ENCODE measurements around the gene ONECUT3.

Gene ONECUT3

GRCh38 chr19:1812426-1813191 is 59.3 kb downstream of the ONECUT3 start:
- peak overlapping the region; percentile 28 for H3K27ac ChIP-seq

DNA sequence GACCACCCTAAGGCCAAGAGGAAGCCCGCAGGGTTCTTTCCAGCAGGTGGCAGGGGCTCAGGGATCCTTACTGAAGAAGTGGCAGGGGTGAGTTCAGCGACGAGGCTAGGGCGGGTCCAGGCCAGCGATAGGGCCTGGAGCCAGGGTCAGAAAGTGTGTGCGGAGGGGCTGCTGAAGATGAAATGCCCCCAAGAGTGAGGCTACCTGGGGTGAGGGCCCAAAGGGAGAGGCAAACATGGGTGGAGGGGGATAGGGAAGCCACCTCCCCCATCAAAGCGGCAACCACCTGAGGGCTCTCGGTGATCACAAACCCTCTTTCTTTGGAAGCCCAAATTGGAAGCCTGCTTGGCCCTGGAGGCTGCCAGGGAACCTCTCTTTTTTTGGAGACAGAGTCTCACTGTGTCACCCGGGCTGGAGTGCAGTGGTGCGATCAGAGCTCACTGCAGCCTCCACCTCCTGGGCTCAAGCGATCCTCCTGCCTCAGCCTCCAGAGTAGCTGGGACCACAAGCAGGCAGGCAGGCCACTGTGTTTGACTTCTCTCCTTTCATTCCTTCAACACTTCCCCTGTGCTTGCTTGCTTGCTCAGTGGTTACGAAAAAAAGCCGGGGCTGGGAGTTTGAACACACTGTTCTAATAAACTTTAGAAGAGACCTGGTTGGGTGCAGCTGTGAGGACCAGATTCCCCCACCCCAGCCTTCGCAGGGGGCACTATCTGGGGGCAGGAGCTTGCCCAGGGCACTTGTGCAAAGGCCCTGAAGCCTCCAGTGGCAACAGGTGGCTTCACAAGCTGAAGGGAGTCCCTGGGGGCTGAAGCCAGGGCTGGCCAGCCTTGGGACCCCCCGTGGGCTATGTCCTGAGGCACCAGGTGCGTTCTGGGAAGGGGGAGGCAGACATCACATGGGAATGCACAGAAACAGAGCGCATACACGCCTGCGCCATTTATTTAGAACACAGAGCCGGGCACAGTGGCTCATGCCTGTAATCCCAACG is 60.2 kb downstream of the ONECUT3 start:
- peak overlapping the region; percentile 28 for H3K27ac ChIP-seq
- TF ChIP-seq CTCF (conservative IDR thresholded peaks at IDR 0.05) (no peak), ZFX (IDR thresholded peaks at IDR 0.05) (no peak)

More at GRCh38 chr19:1812426-1813191, 59.3 kb downstream of the ONECUT3 start:
- TF ChIP-seq ZFX (IDR thresholded peaks at IDR 0.05) (no peak), CTCF (conservative IDR thresholded peaks at IDR 0.05) (peak; percentile 85)

DNA sequence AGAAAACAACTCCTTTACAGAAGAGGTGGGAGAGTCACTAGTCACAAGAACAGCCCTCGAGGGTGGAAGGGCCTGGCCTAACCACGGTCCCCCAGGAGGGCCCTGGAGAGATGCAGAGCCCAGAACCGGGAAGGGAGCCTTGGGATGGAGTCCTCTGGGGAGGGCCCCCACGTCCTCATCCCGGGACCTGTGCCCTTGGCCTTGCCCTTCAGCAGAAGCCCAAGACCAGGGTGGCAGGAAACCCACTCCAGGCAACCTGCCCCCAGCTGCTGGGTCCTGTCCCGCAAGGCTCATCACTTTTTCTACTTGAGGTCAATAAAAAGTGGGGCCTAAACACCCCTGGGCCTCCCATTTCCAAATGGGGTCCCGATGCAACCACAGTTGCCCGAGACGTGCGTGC is 61.1 kb downstream of the ONECUT3 start:
- H3K27ac ChIP-seq = no peak overlapping the region
- no peak for TF ChIP-seq ZFX (IDR thresholded peaks at IDR 0.05)
- no peak for TF ChIP-seq CTCF (conservative IDR thresholded peaks at IDR 0.05)

DNA sequence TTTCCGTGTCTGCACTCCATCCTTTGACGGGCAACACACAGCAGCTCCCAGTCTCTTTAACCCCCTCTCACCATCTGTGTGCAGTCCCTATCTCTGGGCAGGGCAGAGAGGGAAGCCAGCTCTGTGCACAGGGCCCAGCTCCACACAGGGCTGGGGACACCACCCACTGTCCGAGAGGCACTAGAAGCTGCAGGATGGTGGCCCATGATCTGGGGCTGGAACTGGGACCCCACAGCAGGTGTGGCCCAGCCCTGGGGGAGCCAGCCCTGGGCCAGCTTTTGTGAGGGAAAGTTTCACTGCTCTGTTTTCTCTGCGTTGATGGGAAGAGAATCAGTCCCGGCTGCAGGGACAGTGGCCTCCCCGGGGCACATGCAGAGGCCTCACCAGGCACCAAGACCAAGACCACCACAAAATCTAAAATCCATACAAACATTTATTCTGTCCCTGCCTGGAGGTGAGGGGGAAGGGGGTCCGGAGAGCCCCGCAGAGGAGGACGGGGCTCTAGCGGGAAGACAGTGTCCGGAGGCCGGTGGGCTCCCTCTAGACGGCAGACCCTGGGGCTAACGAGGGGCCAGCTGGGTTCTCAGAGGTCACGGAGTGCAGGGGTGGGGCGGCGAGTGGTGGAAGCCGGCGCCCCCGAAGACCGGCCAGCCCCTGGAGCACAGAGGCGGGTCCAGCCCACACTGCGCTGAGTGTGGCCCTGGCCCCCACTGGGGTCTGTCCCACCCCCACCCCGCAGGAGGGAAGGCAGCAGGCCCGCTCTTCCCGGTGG is 61.7 kb downstream of the ONECUT3 start:
- no peak overlapping the region for H3K27ac ChIP-seq
- TF ChIP-seq ZFX (IDR thresholded peaks at IDR 0.05) (no peak), CTCF (conservative IDR thresholded peaks at IDR 0.05) (no peak)

DNA sequence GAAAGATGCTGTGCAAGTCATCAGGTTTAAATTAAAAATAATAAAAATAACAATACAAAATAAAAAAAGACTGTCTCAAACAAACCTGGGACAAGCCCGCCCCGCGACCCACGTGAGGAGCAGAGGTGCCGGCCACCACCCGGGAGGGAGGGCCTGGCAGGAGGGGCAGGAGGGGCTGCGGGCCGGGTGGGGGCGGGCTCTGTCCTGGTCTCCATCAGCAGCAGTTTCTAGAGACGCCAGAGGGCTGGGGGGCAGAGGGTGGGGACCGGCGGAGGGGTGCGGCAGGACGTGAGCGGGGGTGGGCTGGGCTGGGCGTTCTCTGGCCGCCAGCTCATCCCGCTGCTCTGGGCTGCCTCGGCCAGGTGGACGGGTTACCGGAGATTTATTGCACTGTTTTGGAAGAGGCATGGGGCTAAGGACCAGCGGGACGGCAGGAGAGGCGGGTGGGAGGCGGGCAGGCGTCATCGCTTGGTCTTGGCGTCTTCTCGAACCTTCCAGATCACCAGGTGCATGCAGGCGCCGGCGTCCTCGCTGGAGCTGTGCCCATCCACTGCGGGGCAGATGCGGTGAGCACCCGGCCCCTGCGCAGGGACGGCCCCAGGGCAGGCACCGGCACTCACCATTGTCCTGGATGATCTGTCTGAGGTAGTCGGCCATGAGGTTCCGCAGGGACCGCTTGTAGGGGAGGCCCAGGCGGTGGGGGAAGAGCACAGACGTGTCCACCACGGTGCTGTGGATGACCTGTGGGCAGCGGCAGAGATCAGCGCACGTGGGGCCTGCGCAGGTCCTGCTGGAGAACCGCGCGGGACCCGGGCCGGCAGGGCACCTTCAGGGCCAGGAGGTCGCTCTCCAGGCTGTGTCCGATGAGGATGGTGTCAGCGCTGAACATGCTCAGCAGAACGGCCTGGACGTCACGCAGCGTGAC is 62.6 kb downstream of the ONECUT3 start:
- H3K27ac ChIP-seq = no peak overlapping the region
- no peak for TF ChIP-seq ZFX (IDR thresholded peaks at IDR 0.05)
- TF ChIP-seq CTCF (conservative IDR thresholded peaks at IDR 0.05) = no peak

- H3K27ac ChIP-seq = no peak overlapping the region
- TF ChIP-seq CTCF (conservative IDR thresholded peaks at IDR 0.05) (no peak), ZFX (IDR thresholded peaks at IDR 0.05) (no peak)
Observed at GRCh38 chr19:1816530-1817298, 63.4 kb downstream of the ONECUT3 start.
